HFF-Myc (cell line): ENCODE results near the gene EVI5.
A peak's percentile ranks its signal among the peaks of the same experiment; 100 is the strongest.

Source experiments
- DNase-seq: peaks from one replicate; pipeline ENCODE4 v3.0.0-alpha.2; 2011; ENCODE audit warnings: low read depth; ENCODE audit errors: extremely low read depth
- H3K4me3 ChIP-seq: replicated peaks from 2 replicates; pipeline ENCODE4 v1.5.1; 2011; ENCODE audit warnings: low read depth, mild to moderate bottlenecking, control low read depth, low read length
- TF ChIP-seq, protein P1 (sequence below): IDR thresholded peaks from 2 replicates; pipeline ENCODE4 v1.5.1; 2012; ENCODE audit warnings: mild to moderate bottlenecking, low read depth, low read length, control low read depth; ENCODE audit errors: missing control alignments

Gene EVI5

DNA sequence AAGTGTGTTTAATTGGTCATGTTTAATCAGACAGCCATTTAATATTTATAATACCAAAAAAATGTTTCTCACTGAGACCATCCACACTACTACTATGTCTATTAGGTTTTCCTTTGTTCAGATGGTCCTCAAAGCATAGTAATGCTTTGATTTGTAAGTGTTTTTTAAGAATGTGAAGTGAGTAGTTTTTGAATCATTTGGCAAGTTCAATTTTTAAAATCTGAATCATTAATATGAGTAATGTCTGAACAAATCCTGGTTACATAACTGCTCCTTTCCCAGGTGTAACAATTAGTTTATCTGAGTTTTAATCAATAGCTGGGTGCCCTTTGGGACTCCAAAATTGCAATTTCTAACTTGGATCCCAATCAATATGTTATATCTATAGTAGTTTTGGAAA, 23.5 kb upstream of the EVI5 start:
- DNase-seq = no peak
- no peak overlapping the region for H3K4me3 ChIP-seq
- TF ChIP-seq, protein P1, sequence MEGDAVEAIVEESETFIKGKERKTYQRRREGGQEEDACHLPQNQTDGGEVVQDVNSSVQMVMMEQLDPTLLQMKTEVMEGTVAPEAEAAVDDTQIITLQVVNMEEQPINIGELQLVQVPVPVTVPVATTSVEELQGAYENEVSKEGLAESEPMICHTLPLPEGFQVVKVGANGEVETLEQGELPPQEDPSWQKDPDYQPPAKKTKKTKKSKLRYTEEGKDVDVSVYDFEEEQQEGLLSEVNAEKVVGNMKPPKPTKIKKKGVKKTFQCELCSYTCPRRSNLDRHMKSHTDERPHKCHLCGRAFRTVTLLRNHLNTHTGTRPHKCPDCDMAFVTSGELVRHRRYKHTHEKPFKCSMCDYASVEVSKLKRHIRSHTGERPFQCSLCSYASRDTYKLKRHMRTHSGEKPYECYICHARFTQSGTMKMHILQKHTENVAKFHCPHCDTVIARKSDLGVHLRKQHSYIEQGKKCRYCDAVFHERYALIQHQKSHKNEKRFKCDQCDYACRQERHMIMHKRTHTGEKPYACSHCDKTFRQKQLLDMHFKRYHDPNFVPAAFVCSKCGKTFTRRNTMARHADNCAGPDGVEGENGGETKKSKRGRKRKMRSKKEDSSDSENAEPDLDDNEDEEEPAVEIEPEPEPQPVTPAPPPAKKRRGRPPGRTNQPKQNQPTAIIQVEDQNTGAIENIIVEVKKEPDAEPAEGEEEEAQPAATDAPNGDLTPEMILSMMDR = no peak

DNA sequence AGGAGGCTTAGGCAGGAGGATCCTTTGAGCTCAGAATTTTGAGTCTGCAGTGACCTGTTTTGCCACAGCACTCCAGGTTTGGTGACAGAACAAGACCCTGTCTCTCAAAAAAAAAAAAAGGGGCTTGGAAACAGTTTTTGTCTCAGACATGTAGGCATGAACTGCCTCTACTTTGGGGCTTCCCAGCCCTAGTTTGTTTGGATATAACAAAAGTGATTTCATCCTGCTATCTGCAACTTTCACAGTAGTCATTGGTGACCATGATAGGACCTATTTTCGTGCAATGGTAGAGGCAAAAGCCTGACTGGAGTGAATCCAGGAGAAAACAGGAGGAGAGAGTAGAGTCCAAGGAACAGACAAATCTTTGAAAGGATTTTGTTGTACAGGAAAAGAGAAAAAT, 20.3 kb upstream of the EVI5 start:
- no peak overlapping the region for H3K4me3 ChIP-seq
- TF ChIP-seq, protein P1 = no peak
- no peak for DNase-seq

DNA sequence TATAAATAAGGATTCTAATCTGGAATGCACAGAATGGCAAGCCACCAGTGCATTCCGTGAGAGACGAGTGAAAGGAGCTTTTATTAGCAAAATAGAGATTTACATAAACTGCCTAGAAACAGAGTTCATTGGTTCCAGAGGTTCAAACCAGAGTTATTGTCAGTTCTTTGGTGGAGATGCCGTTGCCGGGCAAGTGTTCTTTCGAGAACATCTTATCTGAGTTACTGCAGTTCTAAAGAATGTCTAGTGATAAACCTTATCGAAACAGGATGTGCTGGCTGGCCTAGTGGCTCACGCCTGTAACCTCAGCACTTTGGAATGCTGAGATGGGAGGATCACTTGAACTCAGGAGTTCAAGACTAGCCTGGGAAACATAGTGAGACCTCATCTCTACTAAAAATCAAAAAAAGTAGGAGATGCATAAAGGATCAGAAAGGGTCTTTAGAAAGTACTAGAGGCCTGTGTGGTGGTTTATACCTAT, 19.9 kb upstream of the EVI5 start:
- no peak overlapping the region for H3K4me3 ChIP-seq
- TF ChIP-seq, protein P1 = no peak
- DNase-seq = peak; percentile 92

DNA sequence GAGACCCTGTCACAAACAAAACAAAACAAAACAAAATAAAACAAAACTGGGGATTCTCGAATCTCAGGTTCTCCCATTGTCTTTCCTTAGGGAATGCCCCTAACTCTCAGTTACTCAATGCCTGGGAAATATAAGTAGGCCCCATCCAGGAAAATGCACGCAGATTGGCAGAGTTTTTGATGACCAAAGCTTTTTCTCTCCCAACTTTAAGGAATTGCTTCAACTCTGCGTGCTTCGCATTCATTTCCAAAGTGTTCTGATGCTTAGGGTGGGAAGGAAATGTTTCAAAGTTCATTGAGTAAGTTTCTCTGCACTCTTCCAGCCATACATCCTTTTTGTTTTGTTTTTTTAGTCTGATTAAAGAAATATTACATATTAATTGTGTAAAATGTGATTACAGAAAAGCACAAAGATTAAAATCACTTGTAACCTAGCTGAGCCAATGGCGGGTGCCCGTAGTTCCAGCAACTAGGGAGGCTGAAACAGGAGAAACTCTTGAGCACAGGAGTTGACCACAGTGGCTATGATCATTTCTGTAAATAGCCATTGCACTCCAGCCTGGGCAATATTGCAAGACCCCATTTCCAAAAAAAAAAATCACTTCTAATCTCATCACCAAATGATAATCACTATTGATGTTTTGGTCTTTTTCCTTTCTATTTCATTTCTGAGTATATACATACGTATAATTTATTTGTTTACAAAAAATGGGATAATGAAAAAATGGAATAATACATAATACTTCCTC, 18.4 kb upstream of the EVI5 start:
- TF ChIP-seq, protein P1 = no peak
- DNase-seq = no peak
- H3K4me3 ChIP-seq = no peak overlapping the region

DNA sequence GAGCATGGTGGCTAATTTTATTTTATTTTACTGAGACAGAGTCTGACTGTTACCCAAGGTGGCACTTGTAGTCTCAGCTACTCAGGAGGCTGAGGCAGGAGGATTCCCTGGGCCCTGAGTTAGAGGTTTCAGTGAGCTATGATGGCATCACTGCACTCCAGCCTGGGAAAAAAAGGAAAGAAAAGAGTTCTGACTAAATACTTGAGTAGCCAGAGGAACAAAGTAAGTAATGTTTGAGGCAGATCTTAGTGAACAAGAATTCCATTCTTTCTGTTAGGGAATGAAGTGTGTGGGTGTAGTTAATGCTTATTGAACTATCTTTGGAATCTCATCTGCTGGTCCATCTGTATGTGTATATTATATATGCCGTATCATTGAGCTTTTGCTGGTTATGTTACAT, 13.1 kb upstream of the EVI5 start:
- H3K4me3 ChIP-seq = no peak overlapping the region
- no peak for DNase-seq

DNA sequence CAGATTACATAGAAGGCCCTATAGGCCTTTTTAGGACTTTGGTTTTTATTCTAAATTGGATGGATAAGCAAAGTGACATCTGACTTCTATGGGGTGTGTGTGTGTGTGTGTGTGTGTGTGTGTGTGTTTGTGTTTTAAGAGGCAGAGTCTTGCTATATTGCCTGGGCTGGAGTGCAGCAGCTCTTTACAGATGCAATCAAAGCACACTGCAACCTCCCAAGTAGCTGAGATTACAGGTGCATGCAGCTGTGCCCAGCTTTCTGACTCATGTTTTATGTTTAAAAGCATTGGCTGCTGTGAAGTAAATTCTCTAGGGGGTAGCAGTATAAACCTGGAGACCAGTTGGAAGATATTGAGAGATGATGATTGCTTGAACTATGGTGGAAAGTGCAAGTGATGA, 12.4 kb upstream of the EVI5 start:
- TF ChIP-seq, protein P1 = no peak
- no peak for DNase-seq

More for the DNA sequence above, 13.1 kb upstream of the EVI5 start:
- TF ChIP-seq, protein P1 = no peak

DNA sequence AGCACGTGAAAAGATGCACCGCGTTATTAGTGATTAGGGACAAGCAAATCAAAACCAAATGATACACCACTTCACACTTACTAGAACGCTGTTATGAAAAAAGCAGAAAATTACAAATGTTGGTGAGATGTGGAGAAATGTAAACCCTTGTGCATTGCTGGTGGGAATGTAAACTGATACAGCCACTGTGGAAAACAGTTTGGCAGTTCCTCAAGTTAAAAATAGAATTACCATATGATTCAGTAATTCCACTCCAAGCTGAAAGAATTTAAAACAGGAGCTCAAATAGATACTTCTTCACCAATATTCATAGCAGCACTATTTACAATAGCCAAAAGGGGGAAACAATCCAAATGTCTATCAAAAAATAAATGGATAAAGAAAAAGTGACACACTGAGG, 10.3 kb upstream of the EVI5 start:
- DNase-seq = no peak
- TF ChIP-seq, protein P1 = no peak
- no peak overlapping the region for H3K4me3 ChIP-seq

More for the DNA sequence above, 12.4 kb upstream of the EVI5 start:
- H3K4me3 ChIP-seq = no peak overlapping the region
